Measurements from ENCODE around the gene PCNX3. TPM values are rescaled to one million over a fixed set of nuclear protein-coding genes. Genes with fewer than 3 reads are reported as not detected.

The PCNX3 gene
- total RNA-seq, 8 experiments from 2014 or later, result 12.0 to 52.7 (median 19.5) TPM

DNA sequence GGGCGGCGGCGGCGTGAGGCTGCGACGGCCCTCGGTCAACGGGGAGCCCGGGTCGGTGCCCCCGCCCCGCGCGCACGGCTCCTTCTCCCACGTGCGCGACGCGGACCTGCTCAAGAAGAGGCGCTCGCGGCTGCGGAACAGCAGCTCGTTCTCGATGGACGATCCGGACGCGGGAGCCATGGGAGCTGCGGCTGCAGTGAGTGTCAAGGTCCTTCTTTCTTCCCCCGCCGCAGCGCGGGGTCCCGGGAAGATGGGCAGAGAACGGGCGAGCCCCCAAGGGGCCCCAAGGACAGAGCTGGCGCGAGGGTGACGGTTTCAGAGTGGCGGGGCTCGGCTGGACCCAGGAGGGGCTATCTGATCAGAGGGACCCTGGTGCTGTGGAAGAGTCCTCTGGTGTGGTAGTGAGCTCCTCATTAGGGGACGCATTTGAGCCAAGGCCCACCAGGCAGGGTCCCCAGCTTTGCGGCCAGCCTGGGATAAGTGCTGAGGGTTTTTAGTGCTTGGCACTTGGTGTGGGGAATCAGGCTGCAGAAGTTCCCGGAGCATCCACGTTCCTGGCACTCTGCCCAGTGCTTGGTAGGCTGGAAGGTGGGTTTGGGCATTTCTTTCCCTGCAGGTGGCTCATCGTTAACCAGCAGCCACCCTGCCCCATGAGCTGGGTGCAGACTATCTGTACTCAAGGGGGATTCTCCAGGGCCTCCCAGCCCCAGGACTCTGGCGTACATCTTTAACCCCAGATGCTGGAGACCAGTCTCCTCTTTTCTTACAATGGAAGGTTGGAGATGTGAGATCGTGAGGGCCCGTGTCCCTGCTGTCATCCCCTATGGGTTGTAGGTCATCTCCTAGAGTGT lies 30.0 kb upstream of the PCNX3 start:
- no peak overlapping the region for H3K4me3 ChIP-seq
- ATAC-seq (replicated peaks in 6 of 8), result peak in 1 of 8 experiments; percentile 7
- H3K4me1 ChIP-seq (replicated peaks in 1 of 2), result peaks cover 9 to 32% of the 10 kb centered on the region in 2 donors
- 49 to 100% (median 84%) methylated on average over 1 to 12 of the region's 51 CpGs; no CpG with 5 or more reads in 5 of the 10 experiments for WGBS, 10 experiments
- H3K27ac ChIP-seq, result no peak overlapping the region
- in situ Hi-C loops (cut with MboI; ENCODE audit: low pct_unique_long_range_greater_than_20kb in 2 of 9, low sequenced_read_pairs in 9 of 9, unreplicated experiment in 9 of 9), result no loop called here

DNA sequence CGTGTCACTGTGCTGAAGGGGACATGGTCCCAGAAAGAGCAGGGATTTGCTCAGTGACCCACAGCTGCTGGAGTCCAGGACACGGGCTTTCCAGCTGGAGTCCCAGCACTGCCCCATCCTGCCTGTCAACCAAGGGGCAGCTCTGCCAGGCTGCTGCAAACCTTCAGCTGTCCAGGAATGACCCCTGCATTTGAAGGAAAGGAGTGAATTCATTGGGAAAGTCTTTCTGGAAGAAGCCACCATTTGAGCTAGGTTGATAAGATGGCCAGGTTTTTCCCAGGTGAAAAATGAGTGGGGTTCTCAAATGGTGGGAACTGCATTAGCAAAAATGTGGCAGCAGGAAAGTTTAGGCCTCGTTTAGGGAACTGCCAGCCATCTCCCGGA lies 29.3 kb upstream of the PCNX3 start:
- Histone ChIP-seq H3K4me1 (replicated peaks in 1 of 2) (peaks cover 9 to 32% of the 10 kb centered on the region in 2 donors), H3K4me3 (no peak overlapping the region), H3K27ac (no peak overlapping the region)
- 20 to 90% (median 81%) methylated on average over 1 to 3 of the region's 4 CpGs; no CpG with 5 or more reads in 3 of the 10 experiments for WGBS, 10 experiments
- in situ Hi-C loops (cut with MboI; ENCODE audit: low pct_unique_long_range_greater_than_20kb in 2 of 9, low sequenced_read_pairs in 9 of 9, unreplicated experiment in 9 of 9), result no loop called here
- ATAC-seq (replicated peaks in 6 of 8), result no peak

DNA sequence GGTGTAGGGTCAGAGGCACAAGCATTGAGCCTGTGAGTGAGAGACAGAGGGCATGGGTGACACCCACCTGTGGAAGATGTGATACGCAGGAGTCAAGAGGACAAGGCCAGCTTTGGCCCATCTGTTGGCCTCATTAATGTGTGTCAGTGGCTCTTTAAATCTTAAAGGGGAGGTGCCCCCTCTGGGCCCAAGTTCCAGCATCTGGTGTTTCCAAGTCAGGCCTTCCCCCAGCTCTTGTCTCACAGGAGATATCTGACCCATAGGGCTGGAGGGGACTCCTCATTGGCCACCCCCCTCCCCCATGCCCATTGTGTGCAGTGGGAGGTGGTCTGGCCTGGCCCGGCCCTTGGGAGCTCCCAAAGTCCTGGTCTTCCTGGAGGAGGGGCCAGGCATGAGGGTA lies 28.9 kb upstream of the PCNX3 start:
- ATAC-seq (replicated peaks in 6 of 8), result peak in 6 of 8 experiments; percentile 8 to 86 (median 18)
- 33 to 41% methylated on average over 1 to 2 of the region's 2 CpGs; no CpG with 5 or more reads in 8 of the 10 experiments for WGBS, 10 experiments
- in situ Hi-C loops (cut with MboI; ENCODE audit: low pct_unique_long_range_greater_than_20kb in 2 of 9, low sequenced_read_pairs in 9 of 9, unreplicated experiment in 9 of 9), result no loop called here
- H3K4me3 ChIP-seq, result no peak overlapping the region
- H3K27ac ChIP-seq, result no peak overlapping the region
- peaks cover 9 to 32% of the 10 kb centered on the region in 2 donors for H3K4me1 ChIP-seq (replicated peaks in 1 of 2)

DNA sequence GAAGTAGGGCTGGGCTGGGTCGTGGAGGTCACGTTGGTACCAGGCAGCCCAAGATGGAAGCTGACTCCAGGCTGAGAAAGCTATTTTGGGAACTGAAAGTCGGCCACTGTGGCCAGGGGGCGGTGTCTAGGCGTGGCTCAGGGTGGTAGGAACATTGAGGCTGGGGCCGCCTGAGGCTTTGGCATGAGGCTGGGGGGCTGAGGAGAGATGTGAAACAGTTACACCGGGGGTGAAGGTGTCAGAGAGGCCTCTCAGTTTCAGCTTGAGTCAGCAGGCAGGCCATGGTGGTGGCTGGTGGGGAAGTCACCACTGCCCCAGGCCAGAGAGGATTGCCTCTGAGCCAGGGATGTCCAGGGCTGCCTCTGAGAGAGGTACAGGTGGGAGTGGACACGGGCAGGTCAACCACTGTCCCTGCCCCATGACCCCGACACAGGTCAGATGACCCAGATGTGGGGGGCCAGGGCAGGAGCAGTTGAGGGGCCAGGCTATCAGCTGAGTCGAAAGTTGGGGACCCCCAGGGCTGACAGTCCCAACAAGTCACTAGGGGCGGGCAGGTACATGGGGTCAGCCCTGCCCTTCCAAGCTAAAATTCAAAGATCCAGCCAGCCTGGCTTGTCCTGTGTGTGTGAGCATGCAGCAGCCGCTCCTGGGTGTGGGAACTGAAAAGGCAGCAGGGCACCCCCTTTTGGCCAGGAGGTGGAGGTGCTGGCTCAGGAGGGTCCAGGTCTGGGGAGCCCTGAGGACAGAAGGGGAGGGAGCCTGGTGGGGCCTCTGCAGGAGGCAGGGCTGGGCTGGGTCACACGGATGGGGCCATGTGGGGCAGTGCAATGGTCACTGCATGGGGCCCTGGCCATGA lies 27.1 kb upstream of the PCNX3 start:
- ATAC-seq (replicated peaks in 6 of 8), result peak in 4 of 8 experiments; percentile 4 to 51 (median 16)
- Histone ChIP-seq H3K4me3 (no peak overlapping the region), H3K27ac (no peak overlapping the region), H3K4me1 (replicated peaks in 1 of 2) (peaks cover 12 to 35% of the 10 kb centered on the region in 2 donors)
- in situ Hi-C loops (cut with MboI; ENCODE audit: low pct_unique_long_range_greater_than_20kb in 2 of 9, low sequenced_read_pairs in 9 of 9, unreplicated experiment in 9 of 9), result no loop called here
- WGBS, 10 experiments, result 58 to 100% (median 60%) methylated on average over 1 to 4 of the region's 13 CpGs; no CpG with 5 or more reads in 7 of the 10 experiments

DNA sequence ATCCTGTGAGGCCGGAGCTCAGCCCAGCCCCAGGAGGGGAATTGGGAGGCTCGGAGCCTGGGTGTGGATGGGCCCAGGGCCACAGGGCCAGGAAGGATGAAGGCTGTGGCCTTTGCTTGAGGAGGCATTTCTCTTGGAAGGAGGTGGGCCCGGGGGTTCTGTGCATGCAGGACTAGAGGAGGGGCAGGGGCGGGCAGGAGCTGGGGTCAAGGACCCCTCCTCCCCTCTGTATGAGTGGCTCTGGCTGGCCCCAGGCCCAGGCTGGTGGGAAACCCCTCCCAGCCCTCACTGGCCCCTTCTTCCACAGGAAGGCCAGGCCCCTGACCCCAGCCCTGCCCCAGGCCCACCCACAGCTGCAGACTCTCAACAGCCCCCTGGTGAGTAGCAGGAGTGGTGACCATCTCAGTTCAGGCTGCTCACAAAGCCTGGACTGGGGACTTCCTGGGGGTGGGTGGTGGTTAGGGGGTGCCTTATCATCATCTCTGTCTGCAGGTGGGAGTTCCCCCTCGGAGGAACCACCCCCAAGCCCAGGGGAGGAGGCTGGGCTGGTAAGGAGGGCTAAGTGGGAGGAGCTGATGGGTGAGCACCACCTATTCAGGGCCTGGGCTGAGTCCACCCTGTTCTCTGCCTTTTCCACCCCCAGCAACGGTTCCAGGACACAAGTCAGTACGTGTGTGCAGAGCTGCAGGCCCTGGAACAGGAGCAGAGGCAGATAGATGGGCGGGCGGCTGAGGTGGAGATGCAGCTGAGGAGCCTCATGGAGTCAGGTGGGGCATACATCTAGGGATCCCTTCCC lies 25.9 kb upstream of the PCNX3 start:
- H3K27ac ChIP-seq, result no peak overlapping the region
- H3K4me1 ChIP-seq (replicated peaks in 1 of 2), result peaks cover 6 to 27% of the 10 kb centered on the region in 2 donors
- peak in 1 of 8 experiments; percentile 10 for ATAC-seq (replicated peaks in 6 of 8)
- in situ Hi-C loops (cut with MboI; ENCODE audit: low pct_unique_long_range_greater_than_20kb in 2 of 9, low sequenced_read_pairs in 9 of 9, unreplicated experiment in 9 of 9), result no loop called here
- H3K4me3 ChIP-seq, result no peak overlapping the region
- 13 to 62% (median 58%) methylated on average over 2 to 4 of the region's 9 CpGs; no CpG with 5 or more reads in 6 of the 10 experiments for WGBS, 10 experiments

DNA sequence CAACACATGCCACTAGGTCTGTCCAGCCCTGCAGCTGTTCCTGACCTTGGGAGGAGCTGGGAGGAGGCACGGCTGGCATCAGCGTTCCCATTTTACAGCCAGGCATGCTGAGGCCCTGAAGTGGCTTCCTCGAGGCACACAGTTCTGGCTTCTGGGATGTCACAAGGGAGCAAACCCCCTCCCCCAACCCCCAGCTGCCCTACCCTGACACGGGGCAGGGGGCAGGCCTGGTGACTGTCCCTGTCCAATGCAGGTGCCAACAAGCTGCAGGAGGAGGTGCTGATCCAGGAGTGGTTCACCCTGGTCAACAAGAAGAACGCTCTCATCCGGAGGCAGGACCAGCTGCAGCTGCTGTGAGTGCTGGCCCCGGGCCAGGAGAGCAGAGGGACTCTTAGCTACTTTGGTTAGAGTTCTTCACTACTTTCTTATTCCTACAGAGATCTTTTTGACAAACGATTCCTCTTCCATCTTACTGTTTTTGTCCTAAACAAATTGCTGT lies 25.3 kb upstream of the PCNX3 start:
- Histone ChIP-seq H3K27ac (no peak overlapping the region), H3K4me1 (replicated peaks in 1 of 2) (peaks cover 4 to 25% of the 10 kb centered on the region in 2 donors), H3K4me3 (no peak overlapping the region)
- WGBS, 10 experiments, result 0 to 71% (median 64%) methylated on average over 1 to 4 of the region's 8 CpGs; no CpG with 5 or more reads in 7 of the 10 experiments
- in situ Hi-C loops (cut with MboI; ENCODE audit: low pct_unique_long_range_greater_than_20kb in 2 of 9, low sequenced_read_pairs in 9 of 9, unreplicated experiment in 9 of 9), result no loop called here
- no peak for ATAC-seq (replicated peaks in 6 of 8)

DNA sequence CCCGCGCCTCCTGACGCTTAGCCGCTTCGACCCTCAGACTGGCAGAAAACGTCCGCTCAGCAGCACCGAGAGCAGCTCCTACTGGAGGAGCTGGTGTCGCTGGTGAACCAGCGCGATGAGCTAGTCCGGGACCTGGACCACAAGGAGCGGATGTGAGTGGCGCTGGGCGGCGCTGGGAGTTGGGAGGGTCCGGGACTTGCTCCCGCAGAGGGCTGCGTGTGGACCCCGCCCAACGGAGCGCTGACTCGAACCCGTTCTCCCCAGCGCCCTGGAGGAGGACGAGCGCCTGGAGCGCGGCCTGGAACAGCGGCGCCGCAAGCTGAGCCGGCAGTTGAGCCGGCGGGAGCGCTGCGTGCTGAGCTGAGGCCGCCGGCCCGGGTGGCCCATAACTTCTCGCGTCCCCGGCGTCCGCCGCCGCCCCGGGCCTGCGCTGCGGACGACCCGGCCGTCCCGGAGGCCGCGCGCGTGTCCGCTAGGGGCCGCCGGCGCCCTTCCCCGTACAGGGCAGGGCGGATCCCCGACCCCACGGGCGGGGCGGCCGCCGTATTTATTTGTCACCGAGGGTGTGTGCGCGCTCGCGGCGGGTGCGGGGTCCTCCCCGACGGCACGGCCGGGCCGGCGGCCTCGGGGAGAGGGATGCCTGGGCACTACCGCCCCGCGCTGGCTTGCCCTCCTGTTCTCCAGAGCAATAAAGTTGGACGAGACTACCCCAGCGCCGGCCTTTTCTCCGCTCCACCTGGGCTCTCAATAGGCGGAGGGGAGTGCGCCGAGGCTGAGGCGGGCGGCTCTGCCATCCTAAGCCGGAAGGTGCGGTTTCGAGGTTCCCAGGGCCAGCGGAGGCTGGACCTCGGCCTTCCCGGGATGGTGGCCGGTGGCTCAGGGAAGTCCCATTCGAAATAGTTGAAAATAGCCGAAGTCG lies 23.4 kb upstream of the PCNX3 start:
- in situ Hi-C loops (cut with MboI; ENCODE audit: low pct_unique_long_range_greater_than_20kb in 2 of 9, low sequenced_read_pairs in 9 of 9, unreplicated experiment in 9 of 9), result no loop called here
- H3K4me1 ChIP-seq (replicated peaks in 1 of 2), result peaks cover 4 to 17% of the 10 kb centered on the region in 2 donors
- 10 to 100% (median 40%) methylated on average over 1 to 24 of the region's 106 CpGs; no CpG with 5 or more reads in 5 of the 10 experiments for WGBS, 10 experiments
- H3K4me3 ChIP-seq, result peak overlapping the region in 3 of 5 donors; percentile 17 to 18 (median 17)
- ATAC-seq (replicated peaks in 6 of 8), result peak in 6 of 8 experiments; percentile 61 to 85 (median 78)
- no peak overlapping the region for H3K27ac ChIP-seq

DNA sequence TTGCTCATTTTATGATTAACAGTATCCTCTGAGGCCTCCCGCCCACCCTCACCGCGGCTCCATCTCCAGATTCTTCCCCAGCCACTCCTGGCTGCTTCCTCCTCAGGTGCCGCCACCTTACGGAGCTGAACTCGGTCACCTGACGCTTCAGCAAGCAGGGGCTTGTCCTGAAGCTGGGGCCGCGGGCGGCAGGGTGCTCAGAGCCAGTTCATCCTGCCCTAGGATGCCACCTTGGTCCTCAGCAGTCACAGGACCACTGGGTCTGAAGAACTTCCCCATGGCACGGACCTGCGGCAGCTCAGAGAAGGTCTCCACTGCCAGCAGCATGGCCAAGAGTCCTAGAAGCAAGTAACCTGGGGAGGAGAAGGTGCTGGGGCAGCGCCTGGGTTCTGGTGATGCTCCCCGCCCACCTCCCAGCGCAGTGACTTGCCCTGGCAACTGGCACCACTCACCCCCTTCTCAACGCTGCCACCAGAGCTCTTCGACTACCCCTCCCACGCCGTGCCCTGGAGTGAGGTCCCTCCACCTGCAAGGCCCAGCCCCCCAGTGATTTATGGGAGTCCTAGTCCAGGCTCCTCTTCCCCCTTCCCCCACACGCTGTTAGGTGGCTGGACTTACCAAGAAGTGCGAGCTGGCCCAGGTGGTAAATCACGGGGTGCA lies 22.6 kb upstream of the PCNX3 start:
- 20 to 100% (median 80%) methylated on average over 1 to 10 of the region's 22 CpGs; no CpG with 5 or more reads in 5 of the 10 experiments for WGBS, 10 experiments
- H3K4me3 ChIP-seq, result no peak overlapping the region
- peaks cover 4 to 14% of the 10 kb centered on the region in 2 donors for H3K4me1 ChIP-seq (replicated peaks in 1 of 2)
- no peak for ATAC-seq (replicated peaks in 6 of 8)
- in situ Hi-C loops (cut with MboI; ENCODE audit: low pct_unique_long_range_greater_than_20kb in 2 of 9, low sequenced_read_pairs in 9 of 9, unreplicated experiment in 9 of 9), result no loop called here
- no peak overlapping the region for H3K27ac ChIP-seq

DNA sequence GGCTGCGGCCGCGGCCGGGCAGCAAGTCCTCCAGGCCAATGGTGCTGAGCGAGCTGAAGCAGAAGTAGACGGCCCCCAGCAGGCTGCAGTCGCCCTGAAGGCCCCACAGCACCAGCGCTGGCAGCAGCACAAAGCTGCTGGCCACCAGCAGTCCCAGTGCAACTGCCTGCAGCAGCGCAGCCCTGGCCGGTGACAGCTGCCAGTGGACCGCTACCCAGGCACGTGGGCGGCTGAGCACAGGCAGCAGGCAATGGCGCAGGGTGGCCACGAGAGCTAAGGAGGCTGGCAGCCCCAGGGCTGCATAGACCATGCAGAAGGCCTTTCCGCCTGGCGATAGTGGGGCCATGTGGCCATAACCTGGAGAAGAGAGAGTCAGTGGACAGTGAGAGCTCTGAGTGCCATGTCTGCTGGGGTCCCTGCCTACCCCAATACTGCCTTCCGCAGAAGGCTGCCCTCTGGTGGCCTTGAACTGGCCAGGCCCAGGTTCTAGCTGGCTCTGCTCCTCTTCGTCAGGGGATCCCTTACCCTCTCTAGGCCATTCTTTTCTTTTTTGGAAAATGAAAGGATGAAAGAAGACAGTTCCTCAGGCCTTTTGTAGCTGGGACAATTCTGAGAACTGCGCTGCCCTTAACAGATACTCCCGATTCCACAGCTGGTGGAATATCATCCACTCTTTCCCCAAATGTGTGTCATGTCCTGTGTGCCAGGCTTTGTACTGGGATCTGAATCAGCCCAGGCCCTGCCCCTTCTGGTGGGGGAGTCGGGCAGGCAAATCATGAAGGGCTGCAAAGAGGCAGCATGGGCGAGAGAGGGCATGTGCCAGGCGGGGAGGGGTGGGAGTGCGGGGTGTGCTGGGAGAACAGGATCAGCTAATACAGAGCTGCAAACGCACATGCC lies 21.8 kb upstream of the PCNX3 start:
- Histone ChIP-seq H3K27ac (no peak overlapping the region), H3K4me3 (no peak overlapping the region), H3K4me1 (replicated peaks in 1 of 2) (peaks cover 4 to 7% of the 10 kb centered on the region in 2 donors)
- WGBS, 10 experiments, result 29 to 87% (median 61%) methylated on average over 2 to 15 of the region's 26 CpGs; no CpG with 5 or more reads in 5 of the 10 experiments
- ATAC-seq (replicated peaks in 6 of 8), result peak; percentile 2 to 34 (median 10)
- in situ Hi-C loops (cut with MboI; ENCODE audit: low pct_unique_long_range_greater_than_20kb in 2 of 9, low sequenced_read_pairs in 9 of 9, unreplicated experiment in 9 of 9), result no loop called here

DNA sequence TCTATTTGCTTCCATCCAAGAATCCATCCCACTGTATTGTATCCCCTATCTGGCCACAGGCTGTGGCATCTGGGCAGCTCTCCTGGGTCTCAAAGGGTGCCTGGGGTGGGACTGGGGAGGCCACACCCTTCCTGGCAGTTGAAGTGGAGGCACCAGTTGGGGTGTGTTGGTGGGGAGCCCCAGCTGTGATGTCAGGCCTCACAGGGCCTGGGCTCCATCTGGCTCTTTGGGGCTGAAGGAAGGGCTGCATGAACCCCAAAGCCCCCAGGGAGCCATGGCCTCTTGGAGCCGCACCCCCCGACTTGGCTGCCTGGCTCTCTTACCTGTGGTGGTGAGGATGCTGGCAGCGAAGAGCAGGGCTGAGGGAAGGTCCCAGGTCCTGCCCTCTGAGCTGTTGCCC lies 20.4 kb upstream of the PCNX3 start:
- WGBS, 10 experiments, result no CpG with 5 or more reads among the region's 3 CpGs
- in situ Hi-C loops (cut with MboI; ENCODE audit: low pct_unique_long_range_greater_than_20kb in 2 of 9, low sequenced_read_pairs in 9 of 9, unreplicated experiment in 9 of 9), result no loop called here

More for the DNA sequence above, 20.4 kb upstream of the PCNX3 start:
- peak in 3 of 8 experiments; percentile 1 to 17 (median 12) for ATAC-seq (replicated peaks in 6 of 8)
- Histone ChIP-seq H3K4me3 (no peak overlapping the region), H3K4me1 (replicated peaks in 1 of 2) (peaks cover 3 to 4% of the 10 kb centered on the region in 2 donors), H3K27ac (no peak overlapping the region)

All from motor neuron (in vitro differentiated cells).